GM18873 (cell line): Measurements from ENCODE around the gene BPIFB1.

Experiments
- ATAC-seq: cut with Tn5 transposase; IDR thresholded peaks from one replicate; pipeline ENCODE4 v1.9.1; 2021; ENCODE audit warnings: mild to moderate bottlenecking, moderate library complexity, moderate number of reproducible peaks; ENCODE audit not compliant: unreplicated experiment, low FRiP score

Gene BPIFB1

GRCh38 chr20:33291416-33291815 lies 8.4 kb downstream of the BPIFB1 start:
- no peak for ATAC-seq

- ATAC-seq: no peak
These were observed 8.9 kb downstream of the BPIFB1 start for GRCh38 chr20:33291830-33292355.

GRCh38 chr20:33296206-33296605 lies 13.2 kb downstream of the BPIFB1 start:
- ATAC-seq: no peak

GRCh38 chr20:33298391-33298790 lies 15.4 kb downstream of the BPIFB1 start:
- ATAC-seq: no peak

- ATAC-seq: no peak
These were observed 16.1 kb downstream of the BPIFB1 start for GRCh38 chr20:33299111-33299603.

- ATAC-seq: no peak
These were observed 18.3 kb downstream of the BPIFB1 start for GRCh38 chr20:33301192-33301930.

GRCh38 chr20:33303595-33303994 lies 20.6 kb downstream of the BPIFB1 start:
- ATAC-seq: no peak

- ATAC-seq: no peak
These were observed 21.0 kb downstream of the BPIFB1 start for GRCh38 chr20:33304046-33304445.

GRCh38 chr20:33305589-33306057 lies 22.6 kb downstream of the BPIFB1 start:
- no peak for ATAC-seq

- ATAC-seq: no peak
These were observed 23.2 kb downstream of the BPIFB1 start for GRCh38 chr20:33306228-33306627.

- ATAC-seq: no peak
These were observed 23.8 kb downstream of the BPIFB1 start for GRCh38 chr20:33306807-33307206.

- ATAC-seq: no peak
These were observed 25.7 kb downstream of the BPIFB1 start for GRCh38 chr20:33308668-33309067.

- no peak for ATAC-seq
These were observed 26.6 kb downstream of the BPIFB1 start for GRCh38 chr20:33309631-33310030.

- ATAC-seq: no peak
These were observed 27.4 kb downstream of the BPIFB1 start for GRCh38 chr20:33310327-33310899.

GRCh38 chr20:33311011-33311410 lies 28.0 kb downstream of the BPIFB1 start:
- ATAC-seq: no peak

- ATAC-seq: no peak
These were observed 29.0 kb downstream of the BPIFB1 start for GRCh38 chr20:33311996-33312395.

GRCh38 chr20:33312583-33312982 lies 29.6 kb downstream of the BPIFB1 start:
- ATAC-seq: no peak

GRCh38 chr20:33313686-33314314 lies 30.8 kb downstream of the BPIFB1 start:
- no peak for ATAC-seq

- no peak for ATAC-seq
These were observed 33.3 kb downstream of the BPIFB1 start for GRCh38 chr20:33316343-33316742.

- no peak for ATAC-seq
These were observed 33.9 kb downstream of the BPIFB1 start for GRCh38 chr20:33316958-33317357.

GRCh38 chr20:33317424-33318095 lies 34.5 kb downstream of the BPIFB1 start:
- no peak for ATAC-seq
